Stimulated activated CD8-positive, alpha-beta memory T cell treated with anti-CD3 and anti-CD28 coated beads, Interleukin-15, amount 100 ng/mL, for 24 hours (primary cell): ENCODE data around the gene SRR.
"Not testable (repeated sequence)": the region's sequence is repeated elsewhere in the genome, so short reads cannot be mapped to it uniquely, and the experiment has no call there.

Experiments
- DNase-seq: peaks from one replicate; pipeline ENCODE4 v3.0.0-alpha.2; 2020; ENCODE audit warnings: low read depth

SRR gene, protein sequence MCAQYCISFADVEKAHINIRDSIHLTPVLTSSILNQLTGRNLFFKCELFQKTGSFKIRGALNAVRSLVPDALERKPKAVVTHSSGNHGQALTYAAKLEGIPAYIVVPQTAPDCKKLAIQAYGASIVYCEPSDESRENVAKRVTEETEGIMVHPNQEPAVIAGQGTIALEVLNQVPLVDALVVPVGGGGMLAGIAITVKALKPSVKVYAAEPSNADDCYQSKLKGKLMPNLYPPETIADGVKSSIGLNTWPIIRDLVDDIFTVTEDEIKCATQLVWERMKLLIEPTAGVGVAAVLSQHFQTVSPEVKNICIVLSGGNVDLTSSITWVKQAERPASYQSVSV

DNA sequence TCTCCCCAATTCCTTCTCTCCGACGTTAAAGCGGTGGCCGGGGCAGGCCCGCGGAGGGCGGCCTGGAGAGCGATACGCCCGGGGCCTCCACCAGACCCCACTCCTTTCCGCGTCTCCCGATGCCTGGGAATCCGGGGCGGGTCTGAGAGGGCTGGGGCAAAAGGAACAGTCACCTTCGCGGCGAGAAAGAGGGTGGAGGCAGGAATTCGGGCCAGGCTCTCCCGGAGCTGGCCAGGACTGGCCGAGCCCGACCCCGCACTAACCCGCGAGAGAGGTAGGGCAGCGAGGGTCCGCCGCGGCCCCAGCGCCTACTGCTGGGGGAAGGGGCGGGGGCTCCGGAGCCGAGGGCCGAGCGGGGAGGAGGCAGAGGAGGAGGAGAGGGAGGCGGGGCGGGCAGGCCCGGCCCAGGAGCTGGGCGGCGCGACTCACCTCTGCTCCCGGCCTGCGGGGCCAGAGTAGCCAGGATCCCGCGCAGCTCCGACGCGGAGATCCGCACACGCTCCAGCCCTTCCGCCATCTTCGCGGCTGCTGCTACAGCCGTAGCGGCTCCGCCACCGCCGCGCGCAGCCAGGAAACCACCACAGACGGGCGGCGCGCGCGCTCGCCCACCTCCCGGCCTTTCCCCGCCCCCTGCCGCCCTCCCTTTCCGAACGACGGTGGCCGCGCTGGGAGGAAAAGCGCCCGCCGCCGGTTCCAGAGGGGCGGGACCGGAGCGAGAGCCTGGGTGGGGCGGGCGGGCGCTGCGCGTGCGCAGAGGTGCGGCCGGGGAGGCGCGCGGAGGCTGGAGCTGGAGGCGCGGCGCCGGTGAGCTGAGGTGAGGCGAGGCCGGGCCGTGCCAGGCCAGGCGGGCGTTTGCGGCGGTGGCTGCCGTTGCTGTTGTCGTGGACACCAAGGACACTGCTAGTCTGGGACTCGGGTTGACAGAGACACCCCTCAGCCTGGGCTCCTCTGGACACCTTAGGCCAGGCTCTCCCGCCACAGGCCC lies at the start of gene SRR, which contains the start of gene SMG6:
SRR (plus strand) TSS at position 747 of the 985 bp plus-strand sequence. CDS start 11,611 bp downstream, outside the sequence.
SMG6 (minus strand) TSS at position 582 of the 985 bp plus-strand sequence; CDS start at position 517, 65 bp downstream.
- DNase-seq: peak; percentile 89

DNA sequence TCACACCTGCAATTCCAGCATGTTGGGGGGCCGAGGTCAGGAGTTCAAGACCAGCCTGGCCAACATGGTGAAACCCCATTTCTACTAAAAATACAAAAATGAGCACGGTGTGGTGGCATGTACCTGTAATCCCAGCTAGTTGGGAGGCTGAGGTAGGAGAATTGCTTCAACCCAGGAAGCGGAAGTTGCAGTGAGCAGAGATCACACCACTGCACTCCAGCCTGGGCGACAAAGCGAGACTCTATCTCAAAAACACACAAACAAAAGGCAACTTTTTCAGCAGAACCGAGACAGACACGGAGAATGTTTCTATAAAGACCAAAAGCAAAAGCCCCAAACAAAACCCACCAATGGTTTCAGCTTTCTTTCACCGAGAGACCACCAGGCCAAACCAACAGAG lies 44.9 kb upstream of the SRR start:
- not testable (repeated sequence) for DNase-seq

GRCh38 chr17:2259769-2260536 lies 43.8 kb upstream of the SRR start:
- no peak for DNase-seq

DNA sequence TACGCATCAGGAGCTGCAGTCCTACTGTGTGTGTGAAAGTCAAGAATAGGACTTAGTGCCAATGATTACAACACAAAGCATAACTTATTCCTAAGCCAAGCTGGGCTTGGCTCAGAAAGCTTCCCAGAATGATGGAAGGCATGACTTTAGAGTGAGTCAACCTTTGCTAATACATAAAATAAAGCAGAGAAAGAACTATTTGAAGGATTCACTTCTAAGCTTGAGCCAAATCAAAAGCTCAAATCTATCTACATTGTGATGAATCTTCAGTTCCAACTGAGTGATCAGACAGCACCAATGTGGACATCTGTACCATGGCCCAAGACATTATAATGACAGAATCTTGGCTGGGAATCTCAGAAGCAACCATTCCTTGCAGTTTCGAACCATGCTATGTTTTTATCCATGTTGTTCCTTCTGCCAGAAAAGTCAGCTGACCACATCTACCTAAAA lies 41.6 kb upstream of the SRR start:
- DNase-seq: no peak

DNA sequence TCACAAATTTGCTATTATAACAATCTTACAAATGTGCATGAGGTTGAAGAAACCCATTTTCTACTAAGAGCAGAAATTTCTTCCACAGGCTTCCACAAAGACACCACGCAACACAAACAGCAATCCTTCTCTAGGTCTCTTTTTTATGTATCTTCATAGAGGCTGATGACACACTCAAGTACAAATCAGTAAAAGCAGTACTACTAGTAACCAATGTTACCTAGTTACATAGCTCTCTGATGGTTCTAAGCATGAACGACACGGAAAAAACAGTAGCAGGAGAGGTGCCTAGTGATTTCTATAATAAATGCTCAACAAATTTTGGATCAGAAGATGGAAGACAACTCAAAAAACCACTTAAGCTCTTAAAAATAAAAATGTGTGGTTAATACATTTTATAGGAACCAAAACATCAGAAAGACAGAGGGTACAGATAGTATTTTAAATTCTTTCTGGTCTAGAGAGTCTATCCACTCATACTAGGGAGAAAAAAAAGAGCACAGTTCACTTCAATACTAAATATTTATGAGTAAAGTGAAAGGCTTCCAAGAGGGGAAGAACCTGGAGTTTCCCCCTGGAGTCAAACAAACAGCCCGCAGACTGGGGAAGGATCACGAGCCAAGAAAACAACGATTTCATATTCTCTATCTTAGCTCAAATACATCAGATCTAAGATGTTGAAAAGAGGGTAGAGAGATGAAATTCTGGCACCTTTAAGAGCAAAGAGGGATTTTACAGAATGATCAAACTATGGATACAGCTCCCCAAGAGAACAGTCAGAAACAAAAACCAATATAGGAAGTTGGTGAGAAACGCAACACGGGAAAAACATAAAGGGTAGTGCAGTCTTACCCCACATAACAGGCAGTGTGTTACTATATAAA lies 40.3 kb upstream of the SRR start:
- DNase-seq: no peak

DNA sequence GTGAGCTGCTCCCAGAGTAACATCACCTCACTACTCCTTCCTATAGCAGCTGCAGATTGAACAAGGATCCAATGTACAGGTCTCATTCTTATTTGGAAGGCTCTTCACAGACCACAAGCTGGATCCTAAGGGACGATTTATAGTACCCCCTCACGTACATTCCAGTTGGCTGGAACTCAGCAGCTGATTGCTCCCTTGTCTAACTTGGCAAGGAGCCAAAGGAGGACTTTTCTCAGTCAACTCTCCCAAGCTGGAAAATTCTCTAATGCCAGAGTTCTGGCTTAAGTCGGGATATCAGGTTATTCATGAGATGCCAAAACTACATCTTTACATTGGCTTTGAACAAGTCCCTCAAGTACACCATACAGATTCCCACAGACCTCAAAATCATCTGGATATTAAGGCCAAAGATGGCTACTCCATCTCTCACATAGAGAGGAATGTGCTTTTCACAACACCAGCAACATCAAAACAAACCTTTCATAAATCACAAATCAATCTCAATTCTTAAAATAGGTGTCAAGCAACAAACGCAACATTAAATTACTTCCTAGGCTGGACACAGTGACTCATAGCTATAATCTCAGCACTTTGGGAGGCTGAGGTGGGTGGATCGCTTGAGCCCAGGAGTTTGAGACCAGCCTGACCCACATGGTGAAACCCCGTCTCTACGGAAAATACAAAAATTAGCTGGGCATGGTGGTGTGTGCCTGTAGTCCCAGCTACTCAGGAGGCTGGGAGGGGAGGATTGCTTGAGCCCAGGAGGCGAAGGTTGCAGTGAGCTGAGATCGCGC lies 39.5 kb upstream of the SRR start:
- DNase-seq: no peak

- not testable (repeated sequence) for DNase-seq
These were observed 38.6 kb upstream of the SRR start for GRCh38 chr17:2265166-2265565.

DNA sequence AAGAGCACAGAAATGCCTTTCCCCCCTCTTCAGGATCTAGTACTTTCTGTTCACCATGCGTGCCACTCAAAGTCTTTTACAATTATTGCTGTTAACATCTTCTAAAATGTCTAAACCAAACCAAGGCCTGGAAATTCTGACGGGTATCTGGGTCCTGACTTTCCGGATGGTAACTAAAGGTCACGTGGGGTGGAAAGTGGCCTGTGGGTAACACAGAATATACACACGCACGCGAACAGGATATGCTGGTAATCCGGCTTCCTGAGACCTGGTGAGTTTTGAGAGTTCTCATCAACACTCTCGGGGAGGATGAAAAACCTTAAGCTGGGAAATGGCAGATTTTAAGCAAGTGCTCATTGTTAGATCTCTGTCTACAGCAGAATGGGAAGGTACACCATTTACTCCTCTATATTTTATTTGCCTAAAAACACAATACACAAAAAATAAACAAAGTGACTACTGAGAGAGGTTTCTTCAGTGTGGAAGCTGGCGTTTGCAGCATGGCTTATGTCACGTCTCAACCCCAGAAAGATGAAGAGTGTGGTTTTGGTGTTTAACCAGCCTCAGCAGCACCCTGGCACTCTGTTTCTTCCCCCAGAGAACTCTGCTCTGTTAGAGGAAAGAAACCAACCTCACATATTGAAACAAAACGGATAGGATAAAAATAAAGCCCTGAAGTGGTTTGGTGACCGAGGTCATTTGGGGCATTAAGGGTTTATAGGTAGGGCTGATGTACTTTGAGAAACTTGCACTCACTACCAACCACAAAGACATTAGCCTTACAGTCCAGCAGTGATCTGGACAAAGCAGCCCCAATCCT lies 37.5 kb upstream of the SRR start:
- peak; percentile 52 for DNase-seq

- no peak for DNase-seq
These were observed 36.9 kb upstream of the SRR start for GRCh38 chr17:2266865-2267228.

GRCh38 chr17:2267354-2267753 lies 36.4 kb upstream of the SRR start:
- no peak for DNase-seq

- no peak for DNase-seq
These were observed 31.6 kb upstream of the SRR start for GRCh38 chr17:2271985-2272702.

GRCh38 chr17:2274414-2274813 lies 29.3 kb upstream of the SRR start:
- no peak for DNase-seq

DNA sequence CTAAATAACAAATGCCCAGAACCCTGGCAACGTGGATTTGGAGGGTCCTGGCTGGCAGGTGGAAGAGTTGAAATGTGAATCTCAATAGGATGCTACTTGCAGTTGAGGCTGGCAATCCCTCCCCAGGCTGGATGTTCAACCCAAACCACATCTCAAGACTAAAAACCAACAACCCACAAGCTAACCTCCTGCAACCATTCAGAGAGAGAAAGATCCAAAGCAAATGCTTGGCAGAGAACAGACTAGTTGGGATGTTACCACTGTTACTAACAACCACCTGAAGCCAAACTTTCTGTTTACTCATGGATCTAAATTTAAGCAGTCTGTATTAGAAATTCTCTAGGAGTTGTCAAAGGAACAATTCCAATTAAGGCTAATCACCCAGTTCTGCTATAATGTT lies 28.0 kb upstream of the SRR start:
- DNase-seq: no peak

- DNase-seq: no peak
These were observed 26.1 kb upstream of the SRR start for GRCh38 chr17:2277429-2278170.

- DNase-seq: no peak
These were observed 24.0 kb upstream of the SRR start for GRCh38 chr17:2279707-2280106.

GRCh38 chr17:2282297-2282873 lies 21.4 kb upstream of the SRR start:
- DNase-seq: no peak

DNA sequence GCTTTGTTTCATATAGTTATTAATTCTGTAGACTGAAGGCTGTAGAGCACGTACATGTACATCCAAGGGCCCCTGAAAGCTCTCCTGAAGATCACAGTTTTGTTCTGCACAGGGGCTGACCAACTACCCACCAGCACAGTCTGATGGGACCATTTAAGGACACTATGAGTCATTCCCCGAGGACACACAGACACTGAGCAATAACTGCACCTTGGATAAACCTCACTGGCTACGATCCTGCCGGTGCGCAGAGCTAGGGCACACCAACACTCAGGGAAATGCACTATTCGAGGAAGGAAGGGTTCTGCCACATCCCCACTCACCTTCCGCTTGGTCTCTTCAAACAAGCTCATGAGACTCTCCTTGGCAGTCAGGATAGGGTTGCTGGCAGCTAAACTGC lies 20.4 kb upstream of the SRR start:
- DNase-seq: no peak
